Measurements from ENCODE around the gene TK1. TPM values are rescaled to one million over a fixed set of nuclear protein-coding genes. Genes with fewer than 3 reads are reported as not detected.

Gene TK1
- total RNA-seq, 1 experiment from 2014 or later, result 72.5 TPM

DNA sequence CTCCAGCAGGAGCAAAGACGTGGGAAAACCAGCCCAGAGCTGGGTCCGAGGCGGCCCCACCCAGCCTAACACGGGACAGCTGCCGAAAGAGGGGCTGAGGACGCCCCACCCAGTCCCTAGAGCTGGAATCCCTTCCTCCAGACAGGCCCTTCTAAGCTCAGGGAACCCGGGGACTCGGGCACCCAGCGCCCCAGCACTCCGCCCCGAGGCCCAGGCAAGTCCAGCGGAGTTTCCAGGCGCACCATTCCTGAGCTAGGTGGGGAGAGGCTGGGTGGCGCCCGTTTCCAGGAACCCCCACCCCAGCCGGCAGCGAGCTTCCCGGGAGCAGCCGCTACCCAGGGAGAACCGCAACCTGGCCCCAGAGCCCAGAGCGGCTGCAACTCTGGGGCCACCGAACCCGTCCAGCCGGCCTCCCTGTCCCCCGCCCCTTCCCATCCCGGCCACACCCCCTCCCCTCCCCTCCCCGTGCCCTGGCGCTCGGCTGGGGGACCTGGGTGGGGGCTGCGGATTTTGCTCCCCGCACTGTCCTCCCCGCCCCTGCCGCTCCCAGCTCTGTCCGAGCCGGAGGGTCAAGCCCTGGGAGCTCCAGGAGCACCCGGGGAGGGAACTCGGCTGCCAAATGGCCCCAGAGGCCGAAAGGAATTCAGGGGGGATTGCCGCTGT lies 58.8 kb downstream of the TK1 start:
- TF ChIP-seq, protein P1, sequence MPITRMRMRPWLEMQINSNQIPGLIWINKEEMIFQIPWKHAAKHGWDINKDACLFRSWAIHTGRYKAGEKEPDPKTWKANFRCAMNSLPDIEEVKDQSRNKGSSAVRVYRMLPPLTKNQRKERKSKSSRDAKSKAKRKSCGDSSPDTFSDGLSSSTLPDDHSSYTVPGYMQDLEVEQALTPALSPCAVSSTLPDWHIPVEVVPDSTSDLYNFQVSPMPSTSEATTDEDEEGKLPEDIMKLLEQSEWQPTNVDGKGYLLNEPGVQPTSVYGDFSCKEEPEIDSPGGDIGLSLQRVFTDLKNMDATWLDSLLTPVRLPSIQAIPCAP (CRISPR knock-in tag; IDR thresholded peaks at IDR 0.05), result no peak
- TF ChIP-seq, protein P2, sequence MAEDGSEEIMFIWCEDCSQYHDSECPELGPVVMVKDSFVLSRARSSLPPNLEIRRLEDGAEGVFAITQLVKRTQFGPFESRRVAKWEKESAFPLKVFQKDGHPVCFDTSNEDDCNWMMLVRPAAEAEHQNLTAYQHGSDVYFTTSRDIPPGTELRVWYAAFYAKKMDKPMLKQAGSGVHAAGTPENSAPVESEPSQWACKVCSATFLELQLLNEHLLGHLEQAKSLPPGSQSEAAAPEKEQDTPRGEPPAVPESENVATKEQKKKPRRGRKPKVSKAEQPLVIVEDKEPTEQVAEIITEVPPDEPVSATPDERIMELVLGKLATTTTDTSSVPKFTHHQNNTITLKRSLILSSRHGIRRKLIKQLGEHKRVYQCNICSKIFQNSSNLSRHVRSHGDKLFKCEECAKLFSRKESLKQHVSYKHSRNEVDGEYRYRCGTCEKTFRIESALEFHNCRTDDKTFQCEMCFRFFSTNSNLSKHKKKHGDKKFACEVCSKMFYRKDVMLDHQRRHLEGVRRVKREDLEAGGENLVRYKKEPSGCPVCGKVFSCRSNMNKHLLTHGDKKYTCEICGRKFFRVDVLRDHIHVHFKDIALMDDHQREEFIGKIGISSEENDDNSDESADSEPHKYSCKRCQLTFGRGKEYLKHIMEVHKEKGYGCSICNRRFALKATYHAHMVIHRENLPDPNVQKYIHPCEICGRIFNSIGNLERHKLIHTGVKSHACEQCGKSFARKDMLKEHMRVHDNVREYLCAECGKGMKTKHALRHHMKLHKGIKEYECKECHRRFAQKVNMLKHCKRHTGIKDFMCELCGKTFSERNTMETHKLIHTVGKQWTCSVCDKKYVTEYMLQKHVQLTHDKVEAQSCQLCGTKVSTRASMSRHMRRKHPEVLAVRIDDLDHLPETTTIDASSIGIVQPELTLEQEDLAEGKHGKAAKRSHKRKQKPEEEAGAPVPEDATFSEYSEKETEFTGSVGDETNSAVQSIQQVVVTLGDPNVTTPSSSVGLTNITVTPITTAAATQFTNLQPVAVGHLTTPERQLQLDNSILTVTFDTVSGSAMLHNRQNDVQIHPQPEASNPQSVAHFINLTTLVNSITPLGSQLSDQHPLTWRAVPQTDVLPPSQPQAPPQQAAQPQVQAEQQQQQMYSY (CRISPR knock-in tag; IDR thresholded peaks at IDR 0.05), result peak; percentile 47; the same call in 1 of the 2 replicates
- TF ChIP-seq, protein P3, sequence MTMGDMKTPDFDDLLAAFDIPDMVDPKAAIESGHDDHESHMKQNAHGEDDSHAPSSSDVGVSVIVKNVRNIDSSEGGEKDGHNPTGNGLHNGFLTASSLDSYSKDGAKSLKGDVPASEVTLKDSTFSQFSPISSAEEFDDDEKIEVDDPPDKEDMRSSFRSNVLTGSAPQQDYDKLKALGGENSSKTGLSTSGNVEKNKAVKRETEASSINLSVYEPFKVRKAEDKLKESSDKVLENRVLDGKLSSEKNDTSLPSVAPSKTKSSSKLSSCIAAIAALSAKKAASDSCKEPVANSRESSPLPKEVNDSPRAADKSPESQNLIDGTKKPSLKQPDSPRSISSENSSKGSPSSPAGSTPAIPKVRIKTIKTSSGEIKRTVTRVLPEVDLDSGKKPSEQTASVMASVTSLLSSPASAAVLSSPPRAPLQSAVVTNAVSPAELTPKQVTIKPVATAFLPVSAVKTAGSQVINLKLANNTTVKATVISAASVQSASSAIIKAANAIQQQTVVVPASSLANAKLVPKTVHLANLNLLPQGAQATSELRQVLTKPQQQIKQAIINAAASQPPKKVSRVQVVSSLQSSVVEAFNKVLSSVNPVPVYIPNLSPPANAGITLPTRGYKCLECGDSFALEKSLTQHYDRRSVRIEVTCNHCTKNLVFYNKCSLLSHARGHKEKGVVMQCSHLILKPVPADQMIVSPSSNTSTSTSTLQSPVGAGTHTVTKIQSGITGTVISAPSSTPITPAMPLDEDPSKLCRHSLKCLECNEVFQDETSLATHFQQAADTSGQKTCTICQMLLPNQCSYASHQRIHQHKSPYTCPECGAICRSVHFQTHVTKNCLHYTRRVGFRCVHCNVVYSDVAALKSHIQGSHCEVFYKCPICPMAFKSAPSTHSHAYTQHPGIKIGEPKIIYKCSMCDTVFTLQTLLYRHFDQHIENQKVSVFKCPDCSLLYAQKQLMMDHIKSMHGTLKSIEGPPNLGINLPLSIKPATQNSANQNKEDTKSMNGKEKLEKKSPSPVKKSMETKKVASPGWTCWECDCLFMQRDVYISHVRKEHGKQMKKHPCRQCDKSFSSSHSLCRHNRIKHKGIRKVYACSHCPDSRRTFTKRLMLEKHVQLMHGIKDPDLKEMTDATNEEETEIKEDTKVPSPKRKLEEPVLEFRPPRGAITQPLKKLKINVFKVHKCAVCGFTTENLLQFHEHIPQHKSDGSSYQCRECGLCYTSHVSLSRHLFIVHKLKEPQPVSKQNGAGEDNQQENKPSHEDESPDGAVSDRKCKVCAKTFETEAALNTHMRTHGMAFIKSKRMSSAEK (CRISPR knock-in tag; IDR thresholded peaks at IDR 0.05; ENCODE audit: borderline replicate concordance), result no peak
- peaks cover 10% of the 10 kb centered on the region for H3K27me3 Mint-ChIP-seq (ENCODE audit: low read depth)
- ATAC-seq, result peak; percentile 23
- POLR2A ChIA-PET, result interaction anchor here (0.5 to 1.8 kb wide), 7 partner anchors 12 to 907 kb away, joined by 3 to 6 read pairs (median 4); partner anchors contain the start of genes AFMID, TK1 and TNRC6C
- peaks cover 29% of the 10 kb centered on the region for H3K4me1 Mint-ChIP-seq
- H3K27ac Mint-ChIP-seq, result no peak overlapping the region
- peaks cover 8% of the 10 kb centered on the region for H3K36me3 Mint-ChIP-seq
- H3K9me3 Mint-ChIP-seq, result no peaks in the 10 kb centered on the region
- H3K4me3 Mint-ChIP-seq, result peak overlapping the region; percentile 80
- peak; percentile 61 for DNase-seq (ENCODE audit: low spot score)
- CTCF ChIA-PET, result interaction anchor here (0.8 to 4.6 kb wide), 11 partner anchors 10 to 123 kb away, joined by 3 to 65 read pairs (median 5); partner anchors contain the start of genes AFMID and TK1

DNA sequence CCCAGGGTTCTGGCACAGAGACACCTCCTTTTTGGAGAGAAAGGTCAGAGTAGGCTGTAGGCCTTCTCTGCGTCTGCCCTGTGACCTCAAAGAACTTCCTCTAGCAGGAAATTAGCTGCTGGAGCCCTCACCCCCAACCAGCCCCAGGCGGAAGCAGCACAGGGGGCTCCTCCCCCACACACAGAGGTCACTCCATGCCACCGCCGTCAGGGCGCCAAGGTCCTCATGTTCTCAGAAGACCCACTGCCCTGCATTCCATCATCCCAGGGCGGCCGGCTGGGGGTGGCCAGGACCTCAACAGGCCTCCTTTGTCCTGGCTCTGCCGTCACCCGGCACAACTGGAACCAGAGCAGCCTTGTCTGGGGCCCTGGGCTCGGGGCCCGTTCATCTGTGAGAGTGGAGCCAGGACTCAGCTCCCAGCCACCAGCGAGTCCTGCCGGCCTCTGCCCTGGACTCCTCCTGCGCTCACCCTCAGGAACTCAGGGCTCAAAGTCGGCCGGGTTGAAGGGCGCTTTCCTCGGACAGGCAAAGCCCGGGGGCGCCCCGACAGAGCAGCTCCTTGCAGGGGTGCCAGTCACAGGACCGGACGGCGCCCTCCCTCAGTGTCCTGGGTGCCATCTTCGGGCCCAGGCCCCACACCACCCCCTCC lies 59.5 kb downstream of the TK1 start:
- TF ChIP-seq CREB1 (CRISPR knock-in tag; IDR thresholded peaks at IDR 0.05) (0 out of 2 replicates have a peak, but pooled peaks have one; percentile 48), GABPB1 (CRISPR knock-in tag; IDR thresholded peaks at IDR 0.05) (peak; percentile 20; the same call in 1 of the 2 replicates), ZNF423 (CRISPR knock-in tag; IDR thresholded peaks at IDR 0.05) (peak; percentile 18; the same call in 1 of the 2 replicates), FOXP1 (CRISPR knock-in tag; IDR thresholded peaks at IDR 0.05; ENCODE audit: borderline replicate concordance) (no peak), ETV6 (CRISPR knock-in tag; IDR thresholded peaks at IDR 0.05) (0 out of 2 replicates have a peak, but pooled peaks have one; percentile 43), TCF7 (CRISPR knock-in tag; IDR thresholded peaks at IDR 0.05; ENCODE audit: low read depth) (no peak)
- TF ChIP-seq, protein P4, sequence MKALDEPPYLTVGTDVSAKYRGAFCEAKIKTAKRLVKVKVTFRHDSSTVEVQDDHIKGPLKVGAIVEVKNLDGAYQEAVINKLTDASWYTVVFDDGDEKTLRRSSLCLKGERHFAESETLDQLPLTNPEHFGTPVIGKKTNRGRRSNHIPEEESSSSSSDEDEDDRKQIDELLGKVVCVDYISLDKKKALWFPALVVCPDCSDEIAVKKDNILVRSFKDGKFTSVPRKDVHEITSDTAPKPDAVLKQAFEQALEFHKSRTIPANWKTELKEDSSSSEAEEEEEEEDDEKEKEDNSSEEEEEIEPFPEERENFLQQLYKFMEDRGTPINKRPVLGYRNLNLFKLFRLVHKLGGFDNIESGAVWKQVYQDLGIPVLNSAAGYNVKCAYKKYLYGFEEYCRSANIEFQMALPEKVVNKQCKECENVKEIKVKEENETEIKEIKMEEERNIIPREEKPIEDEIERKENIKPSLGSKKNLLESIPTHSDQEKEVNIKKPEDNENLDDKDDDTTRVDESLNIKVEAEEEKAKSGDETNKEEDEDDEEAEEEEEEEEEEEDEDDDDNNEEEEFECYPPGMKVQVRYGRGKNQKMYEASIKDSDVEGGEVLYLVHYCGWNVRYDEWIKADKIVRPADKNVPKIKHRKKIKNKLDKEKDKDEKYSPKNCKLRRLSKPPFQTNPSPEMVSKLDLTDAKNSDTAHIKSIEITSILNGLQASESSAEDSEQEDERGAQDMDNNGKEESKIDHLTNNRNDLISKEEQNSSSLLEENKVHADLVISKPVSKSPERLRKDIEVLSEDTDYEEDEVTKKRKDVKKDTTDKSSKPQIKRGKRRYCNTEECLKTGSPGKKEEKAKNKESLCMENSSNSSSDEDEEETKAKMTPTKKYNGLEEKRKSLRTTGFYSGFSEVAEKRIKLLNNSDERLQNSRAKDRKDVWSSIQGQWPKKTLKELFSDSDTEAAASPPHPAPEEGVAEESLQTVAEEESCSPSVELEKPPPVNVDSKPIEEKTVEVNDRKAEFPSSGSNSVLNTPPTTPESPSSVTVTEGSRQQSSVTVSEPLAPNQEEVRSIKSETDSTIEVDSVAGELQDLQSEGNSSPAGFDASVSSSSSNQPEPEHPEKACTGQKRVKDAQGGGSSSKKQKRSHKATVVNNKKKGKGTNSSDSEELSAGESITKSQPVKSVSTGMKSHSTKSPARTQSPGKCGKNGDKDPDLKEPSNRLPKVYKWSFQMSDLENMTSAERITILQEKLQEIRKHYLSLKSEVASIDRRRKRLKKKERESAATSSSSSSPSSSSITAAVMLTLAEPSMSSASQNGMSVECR (CRISPR knock-in tag; IDR thresholded peaks at IDR 0.05; ENCODE audit: borderline replicate concordance), result peak; percentile 67; the same call in 1 of the 2 replicates
- ChIA-PET CTCF (interaction anchor here (0.8 to 4.6 kb wide), 10 partner anchors 11 to 124 kb away, joined by 3 to 65 read pairs (median 4); partner anchors contain the start of genes AFMID and TK1), POLR2A (interaction anchor here (0.5 to 1.8 kb wide), 6 partner anchors 13 to 906 kb away, joined by 3 to 6 read pairs (median 4); partner anchors contain the start of genes AFMID, TK1 and TNRC6C)
- DNase-seq (ENCODE audit: low spot score) (no peak), ATAC-seq (peak; percentile 1; the same call in 1 of the 2 replicates)
- H3K36me3 Mint-ChIP-seq, result peaks cover 14% of the 10 kb centered on the region
- H3K27me3 Mint-ChIP-seq (ENCODE audit: low read depth), result peaks cover 4% of the 10 kb centered on the region; the same call in 1 of the 2 replicates
- peak overlapping the region; percentile 80 for H3K4me3 Mint-ChIP-seq
- no peaks in the 10 kb centered on the region for H3K9me3 Mint-ChIP-seq
- H3K4me1 Mint-ChIP-seq, result peaks cover 26% of the 10 kb centered on the region
- peak overlapping the region; percentile 41 for H3K27ac Mint-ChIP-seq

Measured in WTC11 (cell line).